Activated T-cell treated with anti-CD3 and anti-CD28 coated beads, Interleukin-2, amount 50 U/mL, for 24 hours (primary cell): ENCODE data around the gene FOSB.
"Not testable (repeated sequence)": the region's sequence is repeated elsewhere in the genome, so short reads cannot be mapped to it uniquely, and the experiment has no call there.

Source experiments
- DNase-seq: peaks from one replicate; pipeline ENCODE4 v3.0.0-alpha.2; 2020
- H3K27ac Mint-ChIP-seq: 2 replicates; pipeline ENCODE4 v1.8.0; 2020; ENCODE audit warnings: mild to moderate bottlenecking, mixed read lengths
- H3K27me3 Mint-ChIP-seq: 2 replicates; pipeline ENCODE4 v1.8.0; 2020; ENCODE audit warnings: mixed read lengths
- H3K36me3 Mint-ChIP-seq: 2 replicates; pipeline ENCODE4 v1.8.0; 2020; ENCODE audit warnings: low read depth, mixed read lengths
- H3K4me1 Mint-ChIP-seq: 2 replicates; pipeline ENCODE4 v1.8.0; 2020; ENCODE audit warnings: low read depth, mixed read lengths
- H3K4me3 Mint-ChIP-seq: 2 replicates; pipeline ENCODE4 v1.8.0; 2020; ENCODE audit warnings: mild to moderate bottlenecking, moderate library complexity, mixed read lengths
- H3K9me3 Mint-ChIP-seq: 2 replicates; pipeline ENCODE4 v1.8.0; 2020; ENCODE audit warnings: mixed read lengths

The FOSB gene

GRCh38 chr19:45507872-45508416, 40.1 kb downstream of the FOSB start:
- H3K36me3 Mint-ChIP-seq, result peaks cover 35% of the 10 kb centered on the region
- DNase-seq, result no peak
- H3K27me3 Mint-ChIP-seq, result no peaks in the 10 kb centered on the region
- peaks cover 53% of the 10 kb centered on the region for H3K4me1 Mint-ChIP-seq
- peak overlapping the region; percentile 94 for H3K4me3 Mint-ChIP-seq
- H3K9me3 Mint-ChIP-seq, result no peaks in the 10 kb centered on the region
- H3K27ac Mint-ChIP-seq, result peak overlapping the region; percentile 78

- Mint-ChIP-seq H3K36me3 (peaks cover 38% of the 10 kb centered on the region), H3K4me1 (peaks cover 58% of the 10 kb centered on the region), H3K9me3 (no peaks in the 10 kb centered on the region), H3K4me3 (peak overlapping the region; percentile 94), H3K27me3 (no peaks in the 10 kb centered on the region), H3K27ac (peak overlapping the region; percentile 78)
- DNase-seq, result peak; percentile 62
Observed at GRCh38 chr19:45508417-45508860, 40.6 kb downstream of the FOSB start.

GRCh38 chr19:45508861-45509691, 41.3 kb downstream of the FOSB start:
- Mint-ChIP-seq H3K4me1 (peaks cover 64% of the 10 kb centered on the region), H3K27ac (peak overlapping the region; percentile 95), H3K4me3 (peak overlapping the region; percentile 94), H3K9me3 (no peaks in the 10 kb centered on the region), H3K36me3 (peaks cover 41% of the 10 kb centered on the region), H3K27me3 (no peaks in the 10 kb centered on the region)
- DNase-seq, result peak; percentile 54

GRCh38 chr19:45509692-45510015, 41.9 kb downstream of the FOSB start:
- DNase-seq, result no peak
- Mint-ChIP-seq H3K27ac (peak overlapping the region; percentile 95), H3K4me3 (peak overlapping the region; percentile 94), H3K36me3 (peaks cover 42% of the 10 kb centered on the region), H3K4me1 (peaks cover 70% of the 10 kb centered on the region), H3K27me3 (no peaks in the 10 kb centered on the region), H3K9me3 (no peaks in the 10 kb centered on the region)

- H3K27me3 Mint-ChIP-seq, H3K9me3 Mint-ChIP-seq, DNase-seq: not testable (repeated sequence)
- H3K4me3 Mint-ChIP-seq, result peak overlapping the region; percentile 94
- H3K27ac Mint-ChIP-seq, result peak overlapping the region; percentile 95
- peaks cover 72% of the 10 kb centered on the region for H3K4me1 Mint-ChIP-seq
- peaks cover 46% of the 10 kb centered on the region for H3K36me3 Mint-ChIP-seq
Observed at GRCh38 chr19:45510352-45510751, 42.6 kb downstream of the FOSB start.

- H3K4me3 Mint-ChIP-seq, result peak overlapping the region; percentile 94
- H3K36me3 Mint-ChIP-seq, result peaks cover 53% of the 10 kb centered on the region
- peak overlapping the region; percentile 95 for H3K27ac Mint-ChIP-seq
- H3K27me3 Mint-ChIP-seq, result no peaks in the 10 kb centered on the region
- no peaks in the 10 kb centered on the region for H3K9me3 Mint-ChIP-seq
- DNase-seq, result no peak
- peaks cover 73% of the 10 kb centered on the region for H3K4me1 Mint-ChIP-seq
Observed at GRCh38 chr19:45511074-45511473, 43.3 kb downstream of the FOSB start.

GRCh38 chr19:45512881-45513483, 45.2 kb downstream of the FOSB start:
- H3K27ac Mint-ChIP-seq, result peak overlapping the region; percentile 94
- H3K4me3 Mint-ChIP-seq, result peak overlapping the region; percentile 18
- H3K36me3 Mint-ChIP-seq, result peaks cover 60% of the 10 kb centered on the region
- DNase-seq, result no peak
- peaks cover 66% of the 10 kb centered on the region for H3K4me1 Mint-ChIP-seq
- H3K27me3 Mint-ChIP-seq, result no peaks in the 10 kb centered on the region
- H3K9me3 Mint-ChIP-seq, result no peaks in the 10 kb centered on the region

GRCh38 chr19:45514376-45515051, 46.7 kb downstream of the FOSB start:
- peaks cover 60% of the 10 kb centered on the region for H3K4me1 Mint-ChIP-seq

GRCh38 chr19:45515081-45515624, 47.4 kb downstream of the FOSB start:
- peaks cover 66% of the 10 kb centered on the region for H3K36me3 Mint-ChIP-seq
- H3K4me3 Mint-ChIP-seq, result peak overlapping the region; percentile 44
- DNase-seq, result peak; percentile 55
- H3K4me1 Mint-ChIP-seq, result peaks cover 53% of the 10 kb centered on the region
- H3K9me3 Mint-ChIP-seq, result no peaks in the 10 kb centered on the region
- peak overlapping the region; percentile 94 for H3K27ac Mint-ChIP-seq
- no peaks in the 10 kb centered on the region for H3K27me3 Mint-ChIP-seq

More at GRCh38 chr19:45514376-45515051, 46.7 kb downstream of the FOSB start:
- Mint-ChIP-seq H3K27me3 (no peaks in the 10 kb centered on the region), H3K9me3 (no peaks in the 10 kb centered on the region), H3K27ac (peak overlapping the region; percentile 94), H3K36me3 (peaks cover 68% of the 10 kb centered on the region), H3K4me3 (peak overlapping the region; percentile 58)
- DNase-seq, result no peak

GRCh38 chr19:45515807-45516401, 48.1 kb downstream of the FOSB start:
- no peaks in the 10 kb centered on the region for H3K9me3 Mint-ChIP-seq
- DNase-seq, result no peak
- H3K36me3 Mint-ChIP-seq, result peaks cover 66% of the 10 kb centered on the region
- peaks cover 47% of the 10 kb centered on the region for H3K4me1 Mint-ChIP-seq
- peak overlapping the region; percentile 94 for H3K27ac Mint-ChIP-seq
- H3K4me3 Mint-ChIP-seq, result peak overlapping the region; percentile 44
- no peaks in the 10 kb centered on the region for H3K27me3 Mint-ChIP-seq

GRCh38 chr19:45517238-45517637, 49.4 kb downstream of the FOSB start:
- Mint-ChIP-seq H3K27ac (peak overlapping the region; percentile 73), H3K27me3 (no peaks in the 10 kb centered on the region), H3K9me3 (no peaks in the 10 kb centered on the region), H3K4me3 (no peak overlapping the region), H3K36me3 (peaks cover 66% of the 10 kb centered on the region), H3K4me1 (peaks cover 35% of the 10 kb centered on the region)
- no peak for DNase-seq

- Mint-ChIP-seq H3K4me3 (no peak overlapping the region), H3K27me3 (no peaks in the 10 kb centered on the region)
Observed at GRCh38 chr19:45517641-45518468, 50.1 kb downstream of the FOSB start.

GRCh38 chr19:45518469-45518826, 50.7 kb downstream of the FOSB start:
- DNase-seq, result no peak
- H3K4me3 Mint-ChIP-seq, result no peak overlapping the region
- peak overlapping the region; percentile 55 for H3K27ac Mint-ChIP-seq
- H3K9me3 Mint-ChIP-seq, result no peaks in the 10 kb centered on the region
- peaks cover 33% of the 10 kb centered on the region for H3K4me1 Mint-ChIP-seq
- peaks cover 71% of the 10 kb centered on the region for H3K36me3 Mint-ChIP-seq
- no peaks in the 10 kb centered on the region for H3K27me3 Mint-ChIP-seq

More at GRCh38 chr19:45517641-45518468, 50.1 kb downstream of the FOSB start:
- Mint-ChIP-seq H3K27ac (peak overlapping the region; percentile 73), H3K36me3 (peaks cover 69% of the 10 kb centered on the region), H3K4me1 (peaks cover 34% of the 10 kb centered on the region), H3K9me3 (no peaks in the 10 kb centered on the region)
- DNase-seq, result no peak
